Hepatocyte (in vitro differentiated cells): ENCODE results near the gene PLCL1. TPM values are rescaled to one million over a fixed set of nuclear protein-coding genes. Genes with fewer than 3 reads are reported as not detected.

Experiments used
- DNase-seq: peaks from one replicate; pipeline ENCODE4 v3.0.0-alpha.2; 2016; ENCODE audit warnings: low spot score
- H2AFZ ChIP-seq: fragments of 200-600 bp; sonication (generic); 2 replicates; pipeline ENCODE4 v1.6.0; 2016; ENCODE audit warnings: antibody characterized with exemption, mild to moderate bottlenecking
- H3K27ac ChIP-seq: fragments of 200-600 bp; sonication (generic); 2 replicates; pipeline ENCODE4 v1.5.1; 2016; ENCODE audit warnings: mild to moderate bottlenecking
- H3K27me3 ChIP-seq: fragments of 200-600 bp; sonication (generic); 2 replicates; pipeline ENCODE4 v1.6.1; 2016
- H3K36me3 ChIP-seq: fragments of 200-600 bp; sonication (generic); replicated peaks from 2 replicates; pipeline ENCODE4 v1.5.1; 2016; ENCODE audit warnings: low read depth; ENCODE audit not compliant: insufficient read depth
- H3K4me1 ChIP-seq: fragments of 200-600 bp; sonication (generic); 2 replicates; pipeline ENCODE4 v1.5.1; 2016; ENCODE audit warnings: mild to moderate bottlenecking, moderate library complexity; ENCODE audit not compliant: insufficient read depth
- H3K4me2 ChIP-seq: fragments of 200-600 bp; sonication (generic); 2 replicates; pipeline ENCODE4 v1.6.0; 2016
- H3K4me3 ChIP-seq: fragments of 200-600 bp; sonication (generic); 2 replicates; pipeline ENCODE4 v1.5.1; 2016; ENCODE audit warnings: mild to moderate bottlenecking
- H3K79me2 ChIP-seq: fragments of 200-600 bp; sonication (generic); 2 replicates; pipeline ENCODE4 v1.6.0; 2017; ENCODE audit warnings: mild to moderate bottlenecking
- H3K9me2 ChIP-seq: fragments of 200-600 bp; sonication (generic); replicated peaks from 2 replicates; pipeline ENCODE4 v1.6.0; 2017; ENCODE audit warnings: mild to moderate bottlenecking; ENCODE audit not compliant: insufficient read depth
- H3K9me3 ChIP-seq: fragments of 200-600 bp; sonication (generic); 2 replicates; pipeline ENCODE4 v1.5.1; 2016; ENCODE audit warnings: low read depth, mild to moderate bottlenecking
- H4K20me1 ChIP-seq: fragments of 200-600 bp; sonication (generic); 2 replicates; pipeline ENCODE4 v1.6.0; 2016; ENCODE audit warnings: mild to moderate bottlenecking; ENCODE audit not compliant: insufficient read depth, poor library complexity, severe bottlenecking
- EZH2 ChIP-seq: fragments of 200-600 bp; sonication (generic); IDR thresholded peaks from 2 replicates; pipeline ENCODE4 v1.6.1; 2016; ENCODE audit warnings: antibody characterized with exemption, mild to moderate bottlenecking, borderline replicate concordance
- EZH2phosphoT487 ChIP-seq: fragments of 200-600 bp; sonication (generic); IDR thresholded peaks from one replicate; pipeline ENCODE4 v1.6.1; 2018; ENCODE audit warnings: antibody characterized with exemption, mild to moderate bottlenecking, low read depth, moderate library complexity; ENCODE audit not compliant: unreplicated experiment, severe bottlenecking
- whole genome bisulfite sequencing: methylation state at CpG from one replicate; pipeline ENCODE4 v1.1.6; 2016; ENCODE audit warnings: low lambda C conversion rate; ENCODE audit errors: missing lambda C conversion rate; 5-methylcytosine and 5-hydroxymethylcytosine counted together
- polyA plus RNA-seq: library from polyadenylated mRNA; unstranded; fragments of >200 nt; fragmentation: Nextera tagmentation; extraction: Ambion mirVana; gene quantifications from 2 replicates; pipeline ENCODE4 v1.2.1, GENCODE V29; 2016
- total RNA-seq: library from RNA; depleted of rRNA; stranded (reverse); fragments of >200 nt; gene quantifications from 2 replicates; pipeline ENCODE4 v1.2.3, GENCODE V29; 2014
- TF ChIP-seq, protein P1 (sequence below): fragments of 200-600 bp; sonication (generic); IDR thresholded peaks from 2 replicates; pipeline ENCODE4 v1.5.1; 2016; ENCODE audit warnings: antibody characterized with exemption, mild to moderate bottlenecking; ENCODE audit not compliant: poor library complexity

PLCL1 gene
- total and polyA plus RNA-seq, 2 experiments from 2014 or later = 0.37 to 2.4 TPM

DNA sequence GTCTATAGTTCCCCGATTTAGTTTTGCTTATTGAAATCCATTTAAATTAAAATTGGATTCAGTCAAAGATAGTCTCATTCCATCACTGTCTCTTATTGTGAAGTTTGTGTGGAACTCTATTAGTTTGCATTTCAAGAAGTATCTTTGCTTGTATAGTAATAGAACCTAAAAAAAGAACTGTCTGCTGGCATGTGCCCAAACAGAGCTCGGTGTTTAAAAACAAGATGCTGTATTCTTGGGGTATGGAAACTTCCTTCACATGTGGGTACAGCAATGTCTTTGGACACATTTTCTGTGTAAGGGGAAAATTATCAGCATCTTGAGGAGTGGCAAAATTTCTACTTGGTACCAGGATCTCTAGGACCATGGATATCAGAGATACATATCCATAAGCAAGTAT lies 292.6 kb downstream of the PLCL1 start:
- H3K27me3 ChIP-seq = no peaks in the 10 kb centered on the region
- H3K4me1 ChIP-seq = no peaks in the 10 kb centered on the region
- DNase-seq = no peak
- TF ChIP-seq EZH2phosphoT487 (no peak), EZH2 (no peak)
- TF ChIP-seq, protein P1, sequence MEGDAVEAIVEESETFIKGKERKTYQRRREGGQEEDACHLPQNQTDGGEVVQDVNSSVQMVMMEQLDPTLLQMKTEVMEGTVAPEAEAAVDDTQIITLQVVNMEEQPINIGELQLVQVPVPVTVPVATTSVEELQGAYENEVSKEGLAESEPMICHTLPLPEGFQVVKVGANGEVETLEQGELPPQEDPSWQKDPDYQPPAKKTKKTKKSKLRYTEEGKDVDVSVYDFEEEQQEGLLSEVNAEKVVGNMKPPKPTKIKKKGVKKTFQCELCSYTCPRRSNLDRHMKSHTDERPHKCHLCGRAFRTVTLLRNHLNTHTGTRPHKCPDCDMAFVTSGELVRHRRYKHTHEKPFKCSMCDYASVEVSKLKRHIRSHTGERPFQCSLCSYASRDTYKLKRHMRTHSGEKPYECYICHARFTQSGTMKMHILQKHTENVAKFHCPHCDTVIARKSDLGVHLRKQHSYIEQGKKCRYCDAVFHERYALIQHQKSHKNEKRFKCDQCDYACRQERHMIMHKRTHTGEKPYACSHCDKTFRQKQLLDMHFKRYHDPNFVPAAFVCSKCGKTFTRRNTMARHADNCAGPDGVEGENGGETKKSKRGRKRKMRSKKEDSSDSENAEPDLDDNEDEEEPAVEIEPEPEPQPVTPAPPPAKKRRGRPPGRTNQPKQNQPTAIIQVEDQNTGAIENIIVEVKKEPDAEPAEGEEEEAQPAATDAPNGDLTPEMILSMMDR = no peak
- no peaks in the 10 kb centered on the region for H4K20me1 ChIP-seq
- no peak overlapping the region for H3K27ac ChIP-seq
- H3K4me2 ChIP-seq = no peak overlapping the region
- H3K79me2 ChIP-seq = no peaks in the 10 kb centered on the region
- H3K36me3 ChIP-seq = no peaks in the 10 kb centered on the region
- H3K9me2 ChIP-seq = no peaks in the 10 kb centered on the region
- no peaks in the 10 kb centered on the region for H3K9me3 ChIP-seq
- no peak overlapping the region for H2AFZ ChIP-seq
- H3K4me3 ChIP-seq = no peak overlapping the region
- WGBS = 80% methylated on average over 2 of the region's 2 CpGs

- Histone ChIP-seq H3K79me2 (no peaks in the 10 kb centered on the region), H4K20me1 (no peaks in the 10 kb centered on the region), H3K9me3 (no peaks in the 10 kb centered on the region), H3K27me3 (no peaks in the 10 kb centered on the region), H2AFZ (no peak overlapping the region), H3K4me1 (no peaks in the 10 kb centered on the region), H3K4me2 (no peak overlapping the region), H3K4me3 (no peak overlapping the region), H3K9me2 (no peaks in the 10 kb centered on the region), H3K36me3 (no peaks in the 10 kb centered on the region), H3K27ac (no peak overlapping the region)
- 88% methylated on average over 3 of the region's 3 CpGs for WGBS
- no peak for TF ChIP-seq EZH2phosphoT487
- TF ChIP-seq, protein P1 = no peak
- TF ChIP-seq EZH2 = no peak
- DNase-seq = no peak
Observed at GRCh38 chr2:198097630-198098029, 293.2 kb downstream of the PLCL1 start.

DNA sequence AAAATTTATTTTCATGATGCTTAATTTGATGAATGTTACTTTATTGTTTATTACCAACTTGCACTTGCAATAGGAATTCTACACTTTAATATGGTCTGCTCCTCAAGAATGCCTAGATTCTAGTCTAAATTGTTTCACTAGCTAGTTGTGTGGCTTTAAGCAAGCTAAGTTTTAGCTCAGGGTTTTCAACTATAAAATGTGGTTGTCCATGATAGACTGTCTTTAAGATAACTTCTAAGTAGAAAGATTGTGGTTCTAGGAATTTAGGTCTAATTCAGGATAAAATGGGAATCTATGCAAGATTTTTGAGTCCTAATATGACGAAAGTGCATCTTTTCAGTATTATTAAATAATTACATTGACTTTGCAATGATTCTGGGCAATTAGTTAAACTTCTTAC lies 294.0 kb downstream of the PLCL1 start:
- no peak overlapping the region for H2AFZ ChIP-seq
- 94% methylated on average over 1 of the region's 1 CpG for WGBS

More for the DNA sequence above, 294.0 kb downstream of the PLCL1 start:
- Histone ChIP-seq H3K9me2 (no peaks in the 10 kb centered on the region), H3K27ac (no peak overlapping the region), H3K4me2 (no peak overlapping the region), H3K79me2 (no peaks in the 10 kb centered on the region), H3K4me1 (no peaks in the 10 kb centered on the region), H3K36me3 (no peaks in the 10 kb centered on the region), H4K20me1 (no peaks in the 10 kb centered on the region), H3K9me3 (no peaks in the 10 kb centered on the region), H3K27me3 (no peaks in the 10 kb centered on the region), H3K4me3 (no peak overlapping the region)
- no peak for DNase-seq
- TF ChIP-seq EZH2 (no peak), EZH2phosphoT487 (no peak)
- TF ChIP-seq, protein P1 = no peak
